Endothelial cell of umbilical vein (primary cell): ENCODE data around the gene IL6ST. TPM values are rescaled to one million over a fixed set of nuclear protein-coding genes. Genes with fewer than 3 reads are reported as not detected.

Source experiments
- BruUV-seq: library from RNA; stranded (reverse); fragments of 400-500 nt; replicated peaks from 2 replicates; lab custom pipeline; 2021; lab: Mats Ljungman, UMichigan
- CTCF ChIA-PET: fragments of 300-600, 350-600 bp; sonication (Branson Sonifier 250); formaldehyde crosslinking; loops from one replicate; lab custom pipeline; 2021; ENCODE audit warnings: antibody characterized with exemption, inconsistent platforms; lab: Charles Lee
- POLR2A ChIA-PET: fragments of 300-600, 350-600 bp; sonication (Branson Sonifier 250); formaldehyde crosslinking; loops from one replicate; lab custom pipeline; 2021; ENCODE audit warnings: antibody characterized with exemption, inconsistent platforms; lab: Charles Lee
- DNase-seq: peaks from one replicate; pipeline ENCODE4 v3.0.0-alpha.2; 2011; ENCODE audit warnings: low read depth, low spot score
- FAIRE-seq: peaks from 2 replicates; lab custom pipeline; 2011; peaks lifted over from hg19 to GRCh38; lab: Jason Lieb, UNC
- H2AFZ ChIP-seq: 2 replicates; pipeline ENCODE4 v1.6.0; 2012; ENCODE audit warnings: low read depth, low read length, control low read depth, inconsistent platforms
- H3K27ac ChIP-seq: 2 replicates; pipeline ENCODE4 v1.5.1; 2011; ENCODE audit warnings: low read depth, mild to moderate bottlenecking, control low read depth, low read length, moderate library complexity; ENCODE audit not compliant: insufficient read depth
- H3K27me3 ChIP-seq, 2 experiments: 2 replicates each; pipeline versions ENCODE4 v1.6.0 to v1.6.1; 2011; ENCODE audit warnings: low read length in 2 of 2, mixed read lengths in 1 of 2; ENCODE audit not compliant: control insufficient read depth in 2 of 2, insufficient read depth in 2 of 2
- H3K36me3 ChIP-seq, 2 experiments: 2 replicates in 1 of 2; 3 replicates in 1 of 2; pipeline ENCODE4 v1.5.1; 2011; ENCODE audit warnings: low read length in 2 of 2, mild to moderate bottlenecking in 1 of 2, moderate library complexity in 1 of 2; ENCODE audit not compliant: control insufficient read depth in 2 of 2, insufficient read depth in 2 of 2; ENCODE audit errors: extremely low read depth in 1 of 2
- H3K4me1 ChIP-seq: 3 replicates; pipeline ENCODE4 v1.5.1; 2011; ENCODE audit warnings: mild to moderate bottlenecking, low read length; ENCODE audit not compliant: control insufficient read depth, insufficient read depth; ENCODE audit errors: extremely low read depth
- H3K4me2 ChIP-seq: 2 replicates; pipeline ENCODE4 v1.6.1; 2011; ENCODE audit warnings: low read length, control low read depth, mixed read lengths; ENCODE audit not compliant: insufficient read depth
- H3K4me3 ChIP-seq, 3 experiments: fragments of 200-600 bp in 1 of 3; sonication (generic), shearing (Covaris generic) in 1 of 3; replicated peaks in 1 of 3; 2 replicates each; pipeline ENCODE4 v1.5.1; 2011 to 2016; ENCODE audit warnings: control low read depth in 3 of 3, low read length in 3 of 3, mild to moderate bottlenecking in 2 of 3, inconsistent platforms in 1 of 3, low read depth in 1 of 3, moderate library complexity in 1 of 3; ENCODE audit not compliant: insufficient read depth in 1 of 3
- H3K79me2 ChIP-seq: 2 replicates; pipeline ENCODE4 v1.6.0; 2012; ENCODE audit warnings: low read length, inconsistent platforms; ENCODE audit not compliant: control insufficient read depth, insufficient read depth
- H3K9ac ChIP-seq: replicated peaks from 2 replicates; pipeline ENCODE3; 2011; ENCODE audit warnings: low read length, control low read depth; ENCODE audit not compliant: insufficient read depth; ENCODE audit errors: extremely low read depth
- H3K9me1 ChIP-seq: replicated peaks from 3 replicates; pipeline ENCODE4 v1.6.0; 2011; ENCODE audit warnings: mild to moderate bottlenecking, low read length; ENCODE audit not compliant: control insufficient read depth, insufficient read depth; ENCODE audit errors: extremely low read depth
- H3K9me3 ChIP-seq: replicated peaks from 2 replicates; pipeline ENCODE4 v1.5.1; 2012; ENCODE audit warnings: low read length, inconsistent platforms; ENCODE audit not compliant: control insufficient read depth, insufficient read depth
- H4K20me1 ChIP-seq: replicated peaks from 2 replicates; pipeline ENCODE3; 2011; ENCODE audit warnings: mild to moderate bottlenecking, low read length; ENCODE audit not compliant: control insufficient read depth, insufficient read depth; ENCODE audit errors: extremely low read depth
- CTCF ChIP-seq, 2 donors: IDR thresholded peaks; 1 replicate in 1 of 2; 2 replicates in 1 of 2; pipeline ENCODE4 v1.5.1; 2011; ENCODE audit warnings: low read length in 2 of 2, mild to moderate bottlenecking in 2 of 2, moderate library complexity in 2 of 2, control low read depth in 1 of 2, inconsistent platforms in 1 of 2, low read depth in 1 of 2; ENCODE audit not compliant: insufficient read depth in 1 of 2; ENCODE audit errors: extremely low read depth in 1 of 2
- EZH2 ChIP-seq: IDR thresholded peaks from 2 replicates; pipeline ENCODE4 v1.6.1; 2012; ENCODE audit warnings: borderline replicate concordance, low read depth, mild to moderate bottlenecking, moderate library complexity, low read length, inconsistent platforms; ENCODE audit not compliant: severe bottlenecking
- FOS ChIP-seq: IDR thresholded peaks from 2 replicates; pipeline ENCODE4 v1.6.1; 2011; ENCODE audit warnings: mild to moderate bottlenecking, low read length, moderate library complexity, borderline replicate concordance; ENCODE audit not compliant: insufficient read depth
- JUN ChIP-seq: IDR thresholded peaks from 2 replicates; pipeline ENCODE4 v1.6.1; 2011; ENCODE audit warnings: borderline replicate concordance, low read depth; ENCODE audit not compliant: insufficient read length, insufficient read depth
- MYC ChIP-seq: IDR thresholded peaks from one replicate; pipeline ENCODE4 v1.6.1; 2011; ENCODE audit warnings: mild to moderate bottlenecking, low read depth, low read length
- POLR2A ChIP-seq: IDR thresholded peaks from 2 replicates; pipeline ENCODE4 v1.6.1; 2012; ENCODE audit warnings: low read depth, mild to moderate bottlenecking, control low read depth, low read length
- POLR2AphosphoS5 ChIP-seq: IDR thresholded peaks from 2 replicates; pipeline ENCODE4 v1.6.1; 2012; ENCODE audit warnings: low read depth, mild to moderate bottlenecking, control low read depth, low read length, moderate library complexity; ENCODE audit not compliant: insufficient read depth
- dilution Hi-C: fragments of 300-500 bp; cut with MboI; formaldehyde crosslinking; loops from one replicate; pipeline ENCODE4 v1.15.0; 2019; ENCODE audit warnings: low sequenced_read_pairs; ENCODE audit not compliant: extremely low pct_ligation_motif_present
- intact Hi-C: fragments of 100-400 bp; cut with micrococcal nuclease; formaldehyde crosslinking; loops from one replicate; pipeline ENCODE4 v1.10.0; 2022
- polyA plus RNA-seq, 4 experiments: library from polyadenylated mRNA; depleted of rRNA in 3 of 4; stranded (reverse) in 3 of 4; unstranded in 1 of 4; fragments of >200 nt; gene quantifications; 2 replicates each; pipeline versions ENCODE4 v1.2.1 to v1.2.3, GENCODE V29; 2011 to 2012; ENCODE audit warnings: missing spikeins in 1 of 4
- total RNA-seq: library from RNA; stranded (reverse); gene quantifications from 2 replicates; pipeline ENCODE4 v1.2.3, GENCODE V29; 2021

The IL6ST gene
- total and polyA plus RNA-seq, 2 donors (not counting 3 experiments of a cell fraction or from before 2014, with no cell fraction given): 135 to 345 TPM

GRCh38 chr5:56025151-56025885 is 30.6 kb upstream of the IL6ST start:
- Histone ChIP-seq H3K36me3 (no peaks in the 10 kb centered on the region), H3K4me2 (no peak overlapping the region), H3K9me3 (no peaks in the 10 kb centered on the region), H3K27ac (no peak overlapping the region), H4K20me1 (no peaks in the 10 kb centered on the region), H3K9ac (no peak overlapping the region), H3K4me1 (no peaks in the 10 kb centered on the region), H3K79me2 (no peaks in the 10 kb centered on the region), H3K4me3 (no peak overlapping the region), H3K27me3 (no peaks in the 10 kb centered on the region), H3K9me1 (no peaks in the 10 kb centered on the region), H2AFZ (no peak overlapping the region)
- dilution Hi-C loops (no loop called here), intact Hi-C loops (no loop called here)
- POLR2A ChIA-PET: interaction anchor here (0.7 kb wide), 1 partner anchor 9 kb away, joined by 3 read pairs; no protein-coding TSS in a partner anchor
- no peak for DNase-seq
- FAIRE-seq: no peak
- TF ChIP-seq EZH2 (no peak), JUN (no peak), FOS (no peak), POLR2A (no peak), MYC (no peak)
- BruUV-seq: no TSS peak
- CTCF ChIA-PET: interaction anchor here (1.7 kb wide), 1 partner anchor 13 kb away, joined by 5 read pairs; no protein-coding TSS in a partner anchor

- no peak overlapping the region for H2AFZ ChIP-seq
- intact Hi-C loops (no loop called here), dilution Hi-C loops (no loop called here)
- H3K27ac ChIP-seq: no peak overlapping the region
- H3K9ac ChIP-seq: no peak overlapping the region
- no peaks in the 10 kb centered on the region for H3K27me3 ChIP-seq
- H3K9me3 ChIP-seq: no peaks in the 10 kb centered on the region
- H3K9me1 ChIP-seq: no peaks in the 10 kb centered on the region
- TF ChIP-seq EZH2: no peak
- no peak for TF ChIP-seq CTCF (IDR thresholded peaks at IDR 0.05; ENCODE audit: extremely low read depth in 1 of 2, insufficient read depth in 1 of 2, low read depth in 1 of 2, low read length in 2 of 2)
- TF ChIP-seq MYC: no peak
- TF ChIP-seq POLR2AphosphoS5: no peak
- no peak for TF ChIP-seq POLR2A
- no peak for TF ChIP-seq JUN
- ChIA-PET POLR2A (no interaction called here), CTCF (interaction anchor here (1.7 kb wide), 1 partner anchor 13 kb away, joined by 5 read pairs; no protein-coding TSS in a partner anchor)
- BruUV-seq: no TSS peak
- FAIRE-seq: no peak
- H3K79me2 ChIP-seq: no peaks in the 10 kb centered on the region
- H3K4me3 ChIP-seq: no peak overlapping the region
- H3K36me3 ChIP-seq: no peaks in the 10 kb centered on the region
- H3K4me2 ChIP-seq: no peak overlapping the region
- DNase-seq: no peak
- H3K4me1 ChIP-seq: no peaks in the 10 kb centered on the region
- no peaks in the 10 kb centered on the region for H4K20me1 ChIP-seq
Observed at GRCh38 chr5:56024810-56025150, 30.0 kb upstream of the IL6ST start.
